ENCODE measurements around the gene ATP13A4. TPM values are rescaled to one million over a fixed set of nuclear protein-coding genes. Genes with fewer than 3 reads are reported as not detected.

Gene ATP13A4
- total and polyA plus RNA-seq, 2 of the 8 experiments (the other 6 are each of a cell fraction or from before 2014, with no cell fraction given): 0.12 TPM; not detected in 1

GRCh38 chr3:193544289-193544688 lies 10.4 kb downstream of the ATP13A4 start:
- Histone ChIP-seq H3K56ac (replicated peaks; ENCODE audit: insufficient read length, low read depth, low read length) (no peak overlapping the region), H4K91ac (replicated peaks; ENCODE audit: insufficient read length, low read length) (no peak overlapping the region), H3K9ac (replicated peaks in 1 of 4; ENCODE audit: extremely low read depth in 1 of 4, low read depth in 3 of 4, low read length in 3 of 4) (no peak overlapping the region), H3K79me1 (ENCODE audit: low read depth, low read length) (no peaks in the 10 kb centered on the region), H3K4me2 (ENCODE audit: insufficient read depth in 1 of 2, low read depth in 2 of 2, low read length in 2 of 2) (no peak overlapping the region), H3K4me3 (ENCODE audit: extremely low read depth in 1 of 4, insufficient read depth in 2 of 4, low read depth in 3 of 4, low read length in 4 of 4) (no peak overlapping the region), H3K14ac (ENCODE audit: insufficient read length) (no peak overlapping the region), H4K8ac (ENCODE audit: extremely low read depth, insufficient read depth, low read length) (no peak overlapping the region), H3K4me1 (replicated peaks in 1 of 4; ENCODE audit: control insufficient read depth in 3 of 4, insufficient read depth in 4 of 4, low read length in 3 of 4) (peaks cover 0 to 4% (median 0%) of the 10 kb centered on the region in 4 experiments; a peak in 1 of 7 replicates), H3K4ac (replicated peaks; ENCODE audit: insufficient read length, low read depth, low read length) (no peak overlapping the region), H3K79me2 (ENCODE audit: control insufficient read depth in 1 of 2, insufficient read depth in 2 of 2, low read length in 2 of 2) (no peaks in the 10 kb centered on the region), H3K27me3 (replicated peaks in 1 of 4; ENCODE audit: control insufficient read depth in 3 of 4, extremely low read depth in 1 of 4, insufficient read depth in 3 of 4, low read length in 3 of 4) (no peaks in the 10 kb centered on the region), H3K18ac (ENCODE audit: extremely low read depth, low read length) (no peak overlapping the region), H2BK20ac (ENCODE audit: low read length) (no peak overlapping the region), H2BK15ac (ENCODE audit: low read length) (no peak overlapping the region), H4K20me1 (replicated peaks in 1 of 2; ENCODE audit: control insufficient read depth in 1 of 2, insufficient read depth in 2 of 2, low read length in 2 of 2) (no peaks in the 10 kb centered on the region), H2AK5ac (ENCODE audit: low read depth, low read length) (no peak overlapping the region), H3K27ac (ENCODE audit: low read depth, low read length) (no peak overlapping the region), H4K5ac (ENCODE audit: insufficient read length, low read depth, low read length) (no peak overlapping the region), H3K9me3 (ENCODE audit: insufficient read depth in 2 of 2, low read depth in 1 of 2, low read length in 1 of 2) (peaks cover 0 to 5% of the 10 kb centered on the region in 2 experiments; a peak in 1 of 4 replicates), H2BK120ac (replicated peaks; ENCODE audit: low read depth, low read length) (no peak overlapping the region), H2BK12ac (ENCODE audit: low read depth, low read length) (no peak overlapping the region), H2AFZ (ENCODE audit: low read length) (no peak overlapping the region), H3K36me3 (ENCODE audit: control insufficient read depth in 2 of 4, insufficient read depth in 4 of 4, low read length in 3 of 4) (no peaks in the 10 kb centered on the region), H3K23ac (ENCODE audit: insufficient read length) (no peak overlapping the region), H2BK5ac (ENCODE audit: low read depth, low read length) (no peak overlapping the region), H3K23me2 (ENCODE audit: low read depth, low read length) (no peaks in the 10 kb centered on the region)
- POLR2A ChIA-PET (ENCODE audit: partially characterized antibody): no interaction called here
- DNase-seq (ENCODE audit: low read depth in 1 of 2, low spot score in 2 of 2) (no peak), FAIRE-seq (no peak)
- CTCF ChIA-PET (ENCODE audit: partially characterized antibody): no interaction called here
- WGBS, 2 experiments (ENCODE audit: extremely low coverage in 1 of 2, insufficient coverage in 1 of 2, insufficient read length in 1 of 2, insufficient replicate concordance in 2 of 2, low coverage in 1 of 2, low lambda C conversion rate in 2 of 2, missing lambda C conversion rate in 1 of 2): 91% methylated on average over 1 of the region's 1 CpG; no CpG with 5 or more reads in 1 of the 2 experiments
- TF ChIP-seq FOSL1 (IDR thresholded peaks at IDR 0.05; ENCODE audit: insufficient read depth, low read depth, low read length) (no peak), SP4 (IDR thresholded peaks at IDR 0.05; ENCODE audit: low read length) (no peak), GTF2F1 (IDR thresholded peaks at IDR 0.05; ENCODE audit: borderline replicate concordance, low read depth, low read length) (no peak), MAFK (IDR thresholded peaks at IDR 0.05; ENCODE audit: low read depth, low read length) (no peak), POU5F1 (IDR thresholded peaks at IDR 0.05; ENCODE audit: low read depth, low read length) (no peak), CHD2 (IDR thresholded peaks at IDR 0.05; ENCODE audit: low read length) (no peak), ZNF274 (IDR thresholded peaks at IDR 0.05; ENCODE audit: borderline replicate concordance, extremely low read depth, low read length) (no peak), SUZ12 (IDR thresholded peaks at IDR 0.05; ENCODE audit: low read length) (no peak)
